ENCODE data around the gene CPNE5. TPM values are rescaled to one million over a fixed set of nuclear protein-coding genes. Genes with fewer than 3 reads are reported as not detected.
"Not testable (repeated sequence)": the region's sequence is repeated elsewhere in the genome, so short reads cannot be mapped to it uniquely, and the experiment has no call there.

CPNE5 gene
- total RNA-seq, 1 donor from 2014 or later, result 0.65 TPM

- H3K36me3 Mint-ChIP-seq (ENCODE audit: low read depth), result no peaks in the 10 kb centered on the region
Observed at GRCh38 chr6:36706339-36706738, 132.9 kb downstream of the CPNE5 start.

DNA sequence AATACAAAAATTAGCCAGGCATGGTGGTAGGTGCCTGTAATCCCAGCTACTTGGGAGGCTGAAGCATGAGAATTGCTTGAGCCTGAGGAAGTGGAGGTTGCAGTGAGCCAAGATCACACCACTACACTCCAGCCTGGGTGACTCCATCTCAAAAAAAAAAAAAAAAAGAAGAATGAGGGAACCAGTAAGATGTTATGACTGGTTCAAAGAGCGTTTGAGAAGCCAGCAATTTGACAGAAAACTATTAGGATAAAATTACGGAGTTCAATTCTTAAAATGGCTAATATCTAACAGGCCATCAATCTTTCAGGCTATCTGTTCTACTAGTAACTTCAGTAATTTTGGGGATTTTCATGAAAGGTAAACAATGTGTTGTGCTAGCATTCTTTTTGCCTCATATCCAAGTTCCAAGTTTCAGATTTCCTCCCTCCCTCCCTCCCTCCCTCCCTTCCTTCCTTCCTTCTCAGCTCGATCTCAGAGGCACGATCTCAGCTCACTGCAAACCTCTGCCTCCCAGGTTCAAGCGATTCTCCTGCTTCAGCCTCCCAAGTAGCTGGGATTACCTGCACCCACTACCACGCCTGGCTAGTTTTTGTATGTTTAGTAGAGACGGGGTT, 134.2 kb downstream of the CPNE5 start:
- H3K27me3 Mint-ChIP-seq, result peaks cover 12% of the 10 kb centered on the region
- H3K9me3 Mint-ChIP-seq; H3K27ac Mint-ChIP-seq; H3K4me3 Mint-ChIP-seq; intact Hi-C loops (cut with micrococcal nuclease); H3K4me1 Mint-ChIP-seq; DNase-seq; H3K36me3 Mint-ChIP-seq (ENCODE audit: low read depth): not testable (repeated sequence)

More at GRCh38 chr6:36706339-36706738, 132.9 kb downstream of the CPNE5 start:
- Mint-ChIP-seq H3K4me1 (peaks cover 3% of the 10 kb centered on the region), H3K4me3 (no peak overlapping the region), H3K9me3 (no peaks in the 10 kb centered on the region), H3K27me3 (peaks cover 15% of the 10 kb centered on the region), H3K27ac (no peak overlapping the region)
- DNase-seq, result no peak
- intact Hi-C loops (cut with micrococcal nuclease), result no loop called here

- Mint-ChIP-seq H3K27me3 (peaks cover 10% of the 10 kb centered on the region), H3K27ac (no peak overlapping the region), H3K4me3 (no peak overlapping the region), H3K36me3 (ENCODE audit: low read depth) (no peaks in the 10 kb centered on the region), H3K9me3 (no peaks in the 10 kb centered on the region), H3K4me1 (peaks cover 7% of the 10 kb centered on the region)
- DNase-seq, result no peak
- intact Hi-C loops (cut with micrococcal nuclease), result no loop called here
Observed at GRCh38 chr6:36703982-36704381, 135.3 kb downstream of the CPNE5 start.

- peaks cover 7% of the 10 kb centered on the region for H3K4me1 Mint-ChIP-seq
- H3K36me3 Mint-ChIP-seq (ENCODE audit: low read depth), result no peaks in the 10 kb centered on the region
- DNase-seq, result no peak
- intact Hi-C loops (cut with micrococcal nuclease), result no loop called here
- no peaks in the 10 kb centered on the region for H3K9me3 Mint-ChIP-seq
- H3K27me3 Mint-ChIP-seq, result peaks cover 10% of the 10 kb centered on the region
- H3K4me3 Mint-ChIP-seq, result no peak overlapping the region
- H3K27ac Mint-ChIP-seq, result peak overlapping the region; percentile 4
Observed at GRCh38 chr6:36703081-36703606, 136.1 kb downstream of the CPNE5 start.

GRCh38 chr6:36702656-36703055, 136.6 kb downstream of the CPNE5 start:
- no peaks in the 10 kb centered on the region for H3K9me3 Mint-ChIP-seq
- H3K4me3 Mint-ChIP-seq, result no peak overlapping the region
- peaks cover 10% of the 10 kb centered on the region for H3K27me3 Mint-ChIP-seq
- no peaks in the 10 kb centered on the region for H3K36me3 Mint-ChIP-seq (ENCODE audit: low read depth)
- H3K27ac Mint-ChIP-seq, result no peak overlapping the region
- peaks cover 7% of the 10 kb centered on the region for H3K4me1 Mint-ChIP-seq
- intact Hi-C loops (cut with micrococcal nuclease), result no loop called here
- no peak for DNase-seq

GRCh38 chr6:36701401-36701991, 137.7 kb downstream of the CPNE5 start:
- Mint-ChIP-seq H3K4me1 (peaks cover 9% of the 10 kb centered on the region), H3K9me3 (no peaks in the 10 kb centered on the region), H3K27me3 (peaks cover 10% of the 10 kb centered on the region), H3K36me3 (ENCODE audit: low read depth) (no peaks in the 10 kb centered on the region), H3K27ac (no peak overlapping the region), H3K4me3 (no peak overlapping the region)
- intact Hi-C loops (cut with micrococcal nuclease), result no loop called here
- peak; percentile 73 for DNase-seq

GRCh38 chr6:36700831-36701230, 138.4 kb downstream of the CPNE5 start:
- H3K4me1 Mint-ChIP-seq, result peaks cover 13% of the 10 kb centered on the region
- no peak for DNase-seq
- H3K4me3 Mint-ChIP-seq, result no peak overlapping the region
- H3K9me3 Mint-ChIP-seq, result no peaks in the 10 kb centered on the region
- no peak overlapping the region for H3K27ac Mint-ChIP-seq
- H3K36me3 Mint-ChIP-seq (ENCODE audit: low read depth), result no peaks in the 10 kb centered on the region
- intact Hi-C loops (cut with micrococcal nuclease), result no loop called here
- H3K27me3 Mint-ChIP-seq, result peaks cover 10% of the 10 kb centered on the region

DNA sequence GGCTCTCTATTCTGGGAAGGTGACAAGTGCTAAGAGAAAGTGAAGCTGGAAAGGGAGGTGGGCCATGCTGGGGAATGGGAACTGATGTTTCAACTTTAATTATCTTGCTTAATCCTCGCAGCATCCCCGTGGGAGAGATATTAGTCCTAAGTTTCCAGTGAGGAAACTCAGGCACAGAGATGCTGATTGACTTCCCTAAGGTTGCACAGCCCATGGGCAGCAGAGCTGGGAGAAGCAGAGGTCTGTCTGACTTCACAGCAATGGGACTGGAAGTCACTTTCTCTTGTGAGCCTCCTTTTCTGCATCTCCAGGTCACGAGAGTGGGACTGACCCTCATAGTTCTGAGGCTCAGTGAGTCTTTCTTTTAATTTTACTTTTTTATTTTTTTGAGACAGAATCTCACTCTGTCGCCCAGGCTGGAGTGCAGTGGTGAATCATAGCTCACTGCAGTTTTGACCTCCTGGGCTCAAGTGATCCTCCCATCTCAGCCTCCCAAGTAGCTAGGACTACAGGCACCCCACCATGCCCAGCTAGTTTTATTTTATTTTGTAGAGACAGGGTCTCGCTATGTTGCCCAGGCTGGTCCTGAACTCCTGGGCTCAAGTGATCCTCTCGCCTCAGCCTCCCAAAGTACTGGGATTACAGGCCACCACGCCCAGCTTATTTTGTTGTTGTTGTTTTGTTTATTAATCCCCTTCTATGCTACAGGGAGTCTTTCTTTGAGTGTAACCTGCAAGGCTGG, 139.0 kb downstream of the CPNE5 start:
- H3K27me3 Mint-ChIP-seq, result peaks cover 7% of the 10 kb centered on the region

DNA sequence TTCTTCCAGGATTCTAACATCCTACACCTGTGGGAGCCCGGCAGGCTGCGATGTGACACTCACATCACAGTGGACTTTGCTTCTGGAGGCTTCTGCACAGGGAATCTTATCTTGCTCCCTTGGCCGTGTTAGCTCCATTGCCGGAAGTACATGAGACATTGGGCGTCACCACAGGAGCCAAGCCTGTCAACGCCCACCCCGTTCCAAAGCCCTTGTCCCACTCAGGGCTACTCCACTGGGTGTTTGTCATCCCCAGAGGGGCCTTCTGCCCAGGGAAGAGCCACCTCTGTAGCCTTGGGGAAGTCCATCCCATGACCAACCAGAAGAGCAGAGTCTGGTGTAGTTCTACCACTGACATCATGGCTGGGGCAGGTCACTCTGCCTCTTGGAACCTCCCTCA, 139.9 kb downstream of the CPNE5 start:
- no peaks in the 10 kb centered on the region for H3K36me3 Mint-ChIP-seq (ENCODE audit: low read depth)
- H3K9me3 Mint-ChIP-seq, result no peaks in the 10 kb centered on the region
- peaks cover 17% of the 10 kb centered on the region for H3K4me1 Mint-ChIP-seq
- DNase-seq, result no peak
- H3K27ac Mint-ChIP-seq, result no peak overlapping the region
- H3K27me3 Mint-ChIP-seq, result peaks cover 7% of the 10 kb centered on the region
- H3K4me3 Mint-ChIP-seq, result no peak overlapping the region
- intact Hi-C loops (cut with micrococcal nuclease), result no loop called here

More for the DNA sequence above, 139.0 kb downstream of the CPNE5 start:
- Mint-ChIP-seq H3K27ac (no peak overlapping the region), H3K4me3 (no peak overlapping the region), H3K36me3 (ENCODE audit: low read depth) (no peaks in the 10 kb centered on the region), H3K9me3 (no peaks in the 10 kb centered on the region), H3K4me1 (peaks cover 15% of the 10 kb centered on the region)
- intact Hi-C loops (cut with micrococcal nuclease), result no loop called here
- DNase-seq, result no peak

DNA sequence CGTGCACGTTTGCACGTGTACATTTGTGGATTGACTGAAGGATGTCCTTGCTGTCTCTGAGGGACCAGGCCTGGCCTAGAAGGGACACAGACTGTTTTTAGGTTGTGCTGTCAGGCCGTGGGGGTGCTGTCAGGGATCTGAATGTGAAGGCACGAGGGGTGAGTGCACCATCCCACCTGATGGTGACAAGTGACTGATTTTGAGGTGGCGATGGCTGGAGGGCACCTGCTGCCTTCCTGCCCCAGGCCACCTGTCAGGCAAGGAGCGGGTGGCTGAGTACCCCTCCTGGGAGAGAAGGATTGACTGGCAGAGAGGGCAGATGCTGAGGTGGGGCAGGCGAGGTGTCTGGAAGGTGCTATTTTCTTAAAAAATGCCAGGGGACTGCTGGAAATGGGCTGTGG, 140.4 kb downstream of the CPNE5 start:
- peak overlapping the region; percentile 1 for H3K27ac Mint-ChIP-seq
- H3K36me3 Mint-ChIP-seq (ENCODE audit: low read depth), result no peaks in the 10 kb centered on the region
- H3K4me3 Mint-ChIP-seq, result no peak overlapping the region
- peaks cover 17% of the 10 kb centered on the region for H3K4me1 Mint-ChIP-seq
- H3K27me3 Mint-ChIP-seq, result peaks cover 6% of the 10 kb centered on the region
- intact Hi-C loops (cut with micrococcal nuclease), result no loop called here
- DNase-seq, result no peak
- no peaks in the 10 kb centered on the region for H3K9me3 Mint-ChIP-seq

GRCh38 chr6:36698196-36698595, 141.0 kb downstream of the CPNE5 start:
- Mint-ChIP-seq H3K4me3 (no peak overlapping the region), H3K36me3 (ENCODE audit: low read depth) (no peaks in the 10 kb centered on the region), H3K27ac (peak overlapping the region; percentile 1), H3K9me3 (no peaks in the 10 kb centered on the region), H3K4me1 (peaks cover 21% of the 10 kb centered on the region), H3K27me3 (peaks cover 1% of the 10 kb centered on the region)
- intact Hi-C loops (cut with micrococcal nuclease), result no loop called here
- DNase-seq, result no peak

- no peak for DNase-seq
- H3K27me3 Mint-ChIP-seq, result no peaks in the 10 kb centered on the region
- no peaks in the 10 kb centered on the region for H3K9me3 Mint-ChIP-seq
- intact Hi-C loops (cut with micrococcal nuclease), result no loop called here
- peak within 1 kb of the TSS; percentile 54 for H3K27ac Mint-ChIP-seq
- no peaks in the 10 kb centered on the region for H3K36me3 Mint-ChIP-seq (ENCODE audit: low read depth)
- peaks cover 26% of the 10 kb centered on the region for H3K4me1 Mint-ChIP-seq
- no peak within 1 kb of the TSS for H3K4me3 Mint-ChIP-seq
Observed at GRCh38 chr6:36697481-36697903, 141.8 kb downstream of the CPNE5 start, which contains the start of gene RAB44. Gene RAB44, plus strand, starts transcription at chr6:36697826. Its CDS starts 6,410 bp downstream, at chr6:36704236.

DNA sequence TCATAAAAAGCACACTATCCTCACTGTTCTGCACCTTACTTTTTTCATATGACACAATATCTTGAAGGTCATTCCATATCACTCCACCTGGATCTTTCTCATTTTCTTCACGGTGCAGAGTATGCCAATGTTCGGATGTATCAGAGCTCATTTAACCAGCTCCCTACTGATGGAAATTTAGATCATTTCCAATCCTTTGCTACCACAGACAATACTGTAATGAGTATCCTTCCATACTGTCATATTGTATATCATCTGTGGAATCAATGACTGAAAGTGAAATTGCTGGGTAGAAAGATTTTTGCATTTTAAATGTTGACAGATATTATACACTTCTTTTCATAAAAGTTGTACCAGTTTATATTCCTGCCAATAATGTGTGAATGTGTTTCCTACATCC, 143.8 kb downstream of the CPNE5 start:
- Mint-ChIP-seq H3K4me3 (no peak overlapping the region), H3K9me3 (no peaks in the 10 kb centered on the region), H3K27me3 (no peaks in the 10 kb centered on the region), H3K27ac (peak overlapping the region; percentile 38), H3K36me3 (ENCODE audit: low read depth) (no peaks in the 10 kb centered on the region), H3K4me1 (peaks cover 39% of the 10 kb centered on the region)
- intact Hi-C loops (cut with micrococcal nuclease), result loop anchor here (1.0 kb wide), 2 partner anchors 13 to 60 kb away; no protein-coding TSS in a partner anchor
- no peak for DNase-seq

- Mint-ChIP-seq H3K27ac (peak overlapping the region; percentile 5), H3K36me3 (ENCODE audit: low read depth) (no peaks in the 10 kb centered on the region), H3K4me1 (peaks cover 42% of the 10 kb centered on the region), H3K4me3 (no peak overlapping the region), H3K27me3 (no peaks in the 10 kb centered on the region), H3K9me3 (no peaks in the 10 kb centered on the region)
- intact Hi-C loops (cut with micrococcal nuclease), result loop anchor here (1.0 kb wide), 2 partner anchors 12 to 61 kb away; no protein-coding TSS in a partner anchor
- no peak for DNase-seq
Observed at GRCh38 chr6:36694616-36695015, 144.6 kb downstream of the CPNE5 start.

Measured in activated CD4-positive, alpha-beta T cell treated with anti-CD3 and anti-CD28 coated beads, Interleukin-2, amount 10 ng/mL, durations not matched to agents 24 days and 14 days (primary cell).